Measurements from ENCODE around the gene ACTL10. TPM values are rescaled to one million over a fixed set of nuclear protein-coding genes. Genes with fewer than 3 reads are reported as not detected.

Gene ACTL10
- total RNA-seq, 1 experiment from 2014 or later: 0.85 TPM

- peaks cover 19% of the 10 kb centered on the region for H3K4me1 ChIP-seq (replicated peaks; ENCODE audit: insufficient read depth)
- CTCF ChIA-PET: no interaction called here
Observed at GRCh38 chr20:33681288-33681687, 14.5 kb downstream of the ACTL10 start.

GRCh38 chr20:33681728-33682353, 15.1 kb downstream of the ACTL10 start:
- peaks cover 22% of the 10 kb centered on the region for H3K4me1 ChIP-seq (replicated peaks; ENCODE audit: insufficient read depth)
- ChIA-PET CTCF (no interaction called here), POLR2A (ENCODE audit: unreplicated experiment) (interaction anchor here (0.6 kb wide), 2 partner anchors 40 to 107 kb away, joined by 3 read pairs; no protein-coding TSS in a partner anchor)
- no peaks in the 10 kb centered on the region for H4K20me1 ChIP-seq (ENCODE audit: insufficient read depth)
- DNase-seq: no peak
- TF ChIP-seq CTCF (conservative IDR thresholded peaks at IDR 0.05): no peak
- TF ChIP-seq EZH2 (IDR thresholded peaks at IDR 0.05; ENCODE audit: low read depth): no peak
- no TSS peak for BruUV-seq (replicated peaks)
- no peaks in the 10 kb centered on the region for H3K36me3 ChIP-seq (ENCODE audit: low read depth)
- peaks cover 12% of the 10 kb centered on the region; the same call in 1 of the 2 replicates for H3F3A ChIP-seq (ENCODE audit: insufficient read depth, low read depth)
- H3K9me2 ChIP-seq (ENCODE audit: insufficient read depth): no peaks in the 10 kb centered on the region
- intact Hi-C loops (cut with micrococcal nuclease; ENCODE audit: unreplicated experiment): no loop called here
- H2AFZ ChIP-seq: no peak overlapping the region
- no peak overlapping the region for H3K4me3 ChIP-seq
- no peaks in the 10 kb centered on the region for H3K9me3 ChIP-seq (ENCODE audit: insufficient read depth, low read depth)
- no peak overlapping the region for H3K4me2 ChIP-seq
- H3K27ac ChIP-seq: no peak overlapping the region
- peaks cover 30% of the 10 kb centered on the region for H3K79me2 ChIP-seq (ENCODE audit: low read depth)
- no peaks in the 10 kb centered on the region for H3K27me3 ChIP-seq (ENCODE audit: insufficient read depth, low read depth)

More at GRCh38 chr20:33681288-33681687, 14.5 kb downstream of the ACTL10 start:
- no TSS peak for BruUV-seq (replicated peaks)
- H2AFZ ChIP-seq: no peak overlapping the region
- H3F3A ChIP-seq (ENCODE audit: insufficient read depth, low read depth): peaks cover 11% of the 10 kb centered on the region; the same call in 1 of the 2 replicates
- H3K36me3 ChIP-seq (ENCODE audit: low read depth): no peaks in the 10 kb centered on the region
- H3K9me2 ChIP-seq (ENCODE audit: insufficient read depth): no peaks in the 10 kb centered on the region
- TF ChIP-seq EZH2 (IDR thresholded peaks at IDR 0.05; ENCODE audit: low read depth) (no peak), CTCF (conservative IDR thresholded peaks at IDR 0.05) (no peak)
- POLR2A ChIA-PET (ENCODE audit: unreplicated experiment): interaction anchor here (0.6 kb wide), 2 partner anchors 40 to 108 kb away, joined by 3 read pairs; no protein-coding TSS in a partner anchor
- peaks cover 30% of the 10 kb centered on the region for H3K79me2 ChIP-seq (ENCODE audit: low read depth)
- no peak overlapping the region for H3K4me2 ChIP-seq
- intact Hi-C loops (cut with micrococcal nuclease; ENCODE audit: unreplicated experiment): no loop called here
- DNase-seq: peak in 1 of 2 experiments; percentile 24
- no peaks in the 10 kb centered on the region for H3K27me3 ChIP-seq (ENCODE audit: insufficient read depth, low read depth)
- no peak overlapping the region for H3K4me3 ChIP-seq
- H4K20me1 ChIP-seq (ENCODE audit: insufficient read depth): no peaks in the 10 kb centered on the region
- no peaks in the 10 kb centered on the region for H3K9me3 ChIP-seq (ENCODE audit: insufficient read depth, low read depth)
- no peak overlapping the region for H3K27ac ChIP-seq

GRCh38 chr20:33684533-33685327, 18.0 kb downstream of the ACTL10 start:
- Histone ChIP-seq H3K4me3 (peak overlapping the region; percentile 73), H3K27me3 (ENCODE audit: insufficient read depth, low read depth) (no peaks in the 10 kb centered on the region), H3K4me2 (peak overlapping the region; percentile 100), H4K20me1 (ENCODE audit: insufficient read depth) (no peaks in the 10 kb centered on the region), H3K79me2 (ENCODE audit: low read depth) (peaks cover 30% of the 10 kb centered on the region), H3K4me1 (replicated peaks; ENCODE audit: insufficient read depth) (peaks cover 24% of the 10 kb centered on the region), H3K36me3 (ENCODE audit: low read depth) (no peaks in the 10 kb centered on the region), H3K9me2 (ENCODE audit: insufficient read depth) (no peaks in the 10 kb centered on the region), H3K9me3 (ENCODE audit: insufficient read depth, low read depth) (no peaks in the 10 kb centered on the region), H2AFZ (no peak overlapping the region), H3F3A (ENCODE audit: insufficient read depth, low read depth) (peaks cover 19% of the 10 kb centered on the region; the same call in 1 of the 2 replicates), H3K27ac (no peak overlapping the region)
- intact Hi-C loops (cut with micrococcal nuclease; ENCODE audit: unreplicated experiment): no loop called here
- CTCF ChIA-PET: interaction anchor here (1.0 kb wide), 1 partner anchor 18 kb away, joined by 3 read pairs; the partner anchor contains the start of gene ACTL10
- TF ChIP-seq CTCF (conservative IDR thresholded peaks at IDR 0.05) (no peak), EZH2 (IDR thresholded peaks at IDR 0.05; ENCODE audit: low read depth) (no peak)
- no TSS peak for BruUV-seq (replicated peaks)
- POLR2A ChIA-PET (ENCODE audit: unreplicated experiment): interaction anchor here (0.5 to 0.7 kb wide), 2 partner anchors 309 to 311 kb away, joined by 6 to 7 read pairs; no protein-coding TSS in a partner anchor
- peak; percentile 18 to 41 for DNase-seq
